NCI-H748 (cell line): ENCODE data around the gene SARM1.

ENCODE experiments used
- DNase-seq: peaks from one replicate; lab custom pipeline; 2025; ENCODE audit not compliant: unreplicated experiment; lab: John Stamatoyannopoulos, UW

Gene SARM1

GRCh38 chr17:28340374-28340773 lies 31.1 kb upstream of the SARM1 start:
- DNase-seq, result no peak

GRCh38 chr17:28341516-28341915 lies 30.0 kb upstream of the SARM1 start:
- no peak for DNase-seq

GRCh38 chr17:28342313-28342712 lies 29.2 kb upstream of the SARM1 start:
- no peak for DNase-seq

GRCh38 chr17:28343491-28343932 lies 28.0 kb upstream of the SARM1 start:
- no peak for DNase-seq

GRCh38 chr17:28344011-28344410 lies 27.5 kb upstream of the SARM1 start:
- DNase-seq, result no peak

- no peak for DNase-seq
Measured at GRCh38 chr17:28344435-28344901, 27.0 kb upstream of the SARM1 start.

GRCh38 chr17:28345419-28346198 lies 25.9 kb upstream of the SARM1 start:
- no peak for DNase-seq

- DNase-seq, result no peak
Measured at GRCh38 chr17:28346199-28346580, 25.3 kb upstream of the SARM1 start.

GRCh38 chr17:28346746-28347246 lies 24.7 kb upstream of the SARM1 start:
- DNase-seq, result peak; percentile 11

- DNase-seq, result no peak
Measured at GRCh38 chr17:28347261-28347891, 24.1 kb upstream of the SARM1 start.

- no peak for DNase-seq
Measured at GRCh38 chr17:28348979-28349378, 22.5 kb upstream of the SARM1 start.

GRCh38 chr17:28350271-28350670 lies 21.2 kb upstream of the SARM1 start:
- DNase-seq, result no peak

GRCh38 chr17:28357061-28357900 lies 14.2 kb upstream of the SARM1 start, which contains the start of gene POLDIP2:
Gene POLDIP2, minus strand, starts transcription at chr17:28357527. Its CDS starts 79 bp downstream, at chr17:28357448.
- peak; percentile 97 for DNase-seq

GRCh38 chr17:28357901-28358197 lies 13.6 kb upstream of the SARM1 start:
- DNase-seq, result no peak

GRCh38 chr17:28363186-28363585 lies 8.3 kb upstream of the SARM1 start:
- no peak for DNase-seq

GRCh38 chr17:28363776-28364650 lies 7.5 kb upstream of the SARM1 start:
- no peak for DNase-seq

GRCh38 chr17:28364665-28365363 lies 6.7 kb upstream of the SARM1 start, which contains the start of gene SEBOX:
Gene SEBOX, minus strand, starts transcription at chr17:28365199. Its CDS starts 48 bp downstream, at chr17:28365151.
- DNase-seq, result no peak

- no peak for DNase-seq
Measured at GRCh38 chr17:28365487-28365886, 6.0 kb upstream of the SARM1 start.

- DNase-seq, result no peak
Measured at GRCh38 chr17:28366605-28367004, 4.9 kb upstream of the SARM1 start.
